HG02571 (cell line): ENCODE measurements around the gene TBC1D8.

Experiments used
- ATAC-seq: cut with Tn5 transposase; IDR thresholded peaks from one replicate; pipeline ENCODE4 v1.9.1; 2021; ENCODE audit warnings: mild to moderate bottlenecking, moderate library complexity; ENCODE audit not compliant: unreplicated experiment

TBC1D8 gene

GRCh38 chr2:101139495-101139894 lies 11.7 kb downstream of the TBC1D8 start:
- ATAC-seq = no peak

GRCh38 chr2:101135412-101136296 lies 15.5 kb downstream of the TBC1D8 start:
- ATAC-seq = no peak

GRCh38 chr2:101133492-101134100 lies 17.6 kb downstream of the TBC1D8 start:
- ATAC-seq = no peak

GRCh38 chr2:101132202-101132601 lies 19.0 kb downstream of the TBC1D8 start:
- no peak for ATAC-seq

GRCh38 chr2:101130081-101130480 lies 21.1 kb downstream of the TBC1D8 start:
- ATAC-seq = no peak

- ATAC-seq = no peak
Measured at GRCh38 chr2:101127319-101128056, 23.7 kb downstream of the TBC1D8 start.

GRCh38 chr2:101125808-101126207 lies 25.4 kb downstream of the TBC1D8 start:
- no peak for ATAC-seq

GRCh38 chr2:101125374-101125773 lies 25.8 kb downstream of the TBC1D8 start:
- ATAC-seq = no peak

GRCh38 chr2:101124643-101125366 lies 26.4 kb downstream of the TBC1D8 start:
- ATAC-seq = no peak

GRCh38 chr2:101123795-101124471 lies 27.2 kb downstream of the TBC1D8 start:
- no peak for ATAC-seq

- ATAC-seq = no peak
Measured at GRCh38 chr2:101121174-101121573, 30.0 kb downstream of the TBC1D8 start.

GRCh38 chr2:101120124-101120996 lies 30.8 kb downstream of the TBC1D8 start:
- no peak for ATAC-seq

- ATAC-seq = no peak
Measured at GRCh38 chr2:101119431-101119830, 31.8 kb downstream of the TBC1D8 start.

GRCh38 chr2:101116841-101117552 lies 34.2 kb downstream of the TBC1D8 start:
- no peak for ATAC-seq

- no peak for ATAC-seq
Measured at GRCh38 chr2:101116348-101116747, 34.8 kb downstream of the TBC1D8 start.

- no peak for ATAC-seq
Measured at GRCh38 chr2:101115664-101116063, 35.5 kb downstream of the TBC1D8 start.

- ATAC-seq = no peak
Measured at GRCh38 chr2:101114815-101115214, 36.4 kb downstream of the TBC1D8 start.

- ATAC-seq = no peak
Measured at GRCh38 chr2:101114268-101114783, 36.9 kb downstream of the TBC1D8 start.
